GM12891 (cell line): ENCODE results near the gene AFAP1L1.
A peak's percentile ranks its signal among the peaks of the same experiment; 100 is the strongest.

Experiments
- DNase-seq: peaks from one replicate; pipeline ENCODE4 v3.0.0; 2011; ENCODE audit warnings: low spot score; ENCODE audit not compliant: insufficient read length
- FAIRE-seq: peaks from 2 replicates; lab custom pipeline; 2011; peaks lifted over from hg19 to GRCh38; lab: Jason Lieb, UNC
- PAX5 ChIP-seq: IDR thresholded peaks from 2 replicates; pipeline ENCODE4 v1.6.1; 2011; ENCODE audit warnings: low read length, moderate library complexity, mild to moderate bottlenecking; ENCODE audit not compliant: insufficient read depth, severe bottlenecking
- POLR2A ChIP-seq: IDR thresholded peaks from 2 replicates; pipeline ENCODE4 v1.6.1; 2011; ENCODE audit warnings: low read depth, low read length, control low read depth
- POLR2AphosphoS5 ChIP-seq: IDR thresholded peaks from 2 replicates; pipeline ENCODE4 v1.6.1; 2011; ENCODE audit warnings: low read depth, low read length, control low read depth
- POU2F2 ChIP-seq: IDR thresholded peaks from 2 replicates; pipeline ENCODE4 v1.6.1; 2011; ENCODE audit warnings: low read depth, mild to moderate bottlenecking, control low read depth, low read length, moderate library complexity
- SPI1 ChIP-seq: IDR thresholded peaks from 2 replicates; pipeline ENCODE4 v1.6.1; 2011; ENCODE audit warnings: low read depth, low read length, control low read depth
- TAF1 ChIP-seq: IDR thresholded peaks from 2 replicates; pipeline ENCODE4 v1.6.1; 2011; ENCODE audit warnings: low read depth, low read length, control low read depth

AFAP1L1 gene

DNA sequence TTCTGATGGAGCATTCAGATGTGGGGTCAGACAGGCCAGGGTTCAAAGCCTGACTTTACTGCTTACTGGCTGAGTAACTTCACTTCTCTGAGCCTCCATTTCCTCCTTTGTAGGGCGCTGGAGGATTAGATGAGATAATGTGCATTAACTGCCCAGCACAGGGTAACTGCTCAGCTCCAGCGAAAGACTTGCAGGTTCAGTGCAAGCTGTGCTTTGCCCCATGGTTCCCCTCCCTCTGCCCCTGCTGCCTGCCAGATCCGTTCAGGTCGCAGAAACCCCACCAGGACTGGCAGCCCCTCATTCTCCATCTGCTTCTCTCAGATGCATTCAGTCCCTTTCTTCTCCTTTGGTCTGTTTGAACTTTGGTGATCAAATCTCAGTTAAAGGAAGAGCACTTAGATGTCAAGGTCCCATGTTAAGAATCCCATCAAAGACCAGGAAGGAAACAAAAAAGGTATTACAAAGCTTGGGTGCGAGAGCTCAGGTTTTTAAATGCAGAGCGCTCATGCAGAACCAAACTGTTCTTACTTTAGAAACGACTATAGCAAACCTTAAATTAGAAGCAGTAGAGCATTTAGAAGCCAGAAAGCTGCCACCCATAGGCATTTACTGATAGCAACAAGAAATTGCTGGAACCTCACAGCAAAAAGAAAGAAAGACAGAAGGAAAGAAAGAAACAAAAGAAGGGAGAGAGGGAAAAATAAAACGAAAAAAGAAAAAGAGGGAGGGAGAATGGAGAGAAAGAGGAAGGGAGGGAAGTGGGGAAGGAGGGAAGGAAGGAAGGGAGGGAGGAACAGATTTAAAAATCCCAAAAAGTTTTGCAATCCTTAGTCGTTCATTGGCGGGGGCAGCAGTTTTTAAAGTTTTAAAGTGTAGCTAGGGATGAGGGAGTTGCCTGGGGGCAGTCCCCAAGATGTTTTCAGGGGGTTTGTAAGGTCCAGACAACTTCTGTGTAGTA lies 23.5 kb downstream of the AFAP1L1 start:
- no peak for TF ChIP-seq POLR2A
- peak; percentile 22 for TF ChIP-seq PAX5
- FAIRE-seq (peak; percentile 61), DNase-seq (no peak)

- no peak for TF ChIP-seq TAF1
- TF ChIP-seq SPI1, result no peak
- no peak for TF ChIP-seq PAX5
- no peak for TF ChIP-seq POU2F2
- TF ChIP-seq POLR2AphosphoS5, result no peak
- TF ChIP-seq POLR2A, result no peak
- FAIRE-seq, result peak; percentile 28
- no peak for DNase-seq
Observed at GRCh38 chr5:149297340-149298025, 25.8 kb downstream of the AFAP1L1 start.

DNA sequence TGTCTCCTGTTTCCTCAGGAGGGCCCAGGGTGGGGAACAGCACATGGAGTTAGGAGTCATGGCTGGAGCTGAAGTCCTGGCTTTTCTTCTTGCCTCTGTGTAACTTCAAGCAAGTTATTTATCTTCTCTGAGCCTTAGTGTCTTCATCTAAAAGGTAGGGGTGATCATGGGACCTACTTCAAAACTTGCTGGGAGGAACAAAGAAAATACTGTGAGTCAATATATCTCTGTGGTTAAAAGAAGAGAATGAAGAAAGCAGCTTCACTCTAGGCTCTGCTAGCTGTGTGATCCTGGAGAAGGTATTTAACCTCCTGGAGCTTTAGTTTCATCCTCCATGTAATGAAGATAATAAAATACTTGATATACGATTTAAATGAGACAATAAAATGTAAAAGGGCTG lies 26.5 kb downstream of the AFAP1L1 start:
- TF ChIP-seq POLR2AphosphoS5 (no peak), POU2F2 (no peak), TAF1 (no peak), PAX5 (no peak), POLR2A (no peak), SPI1 (no peak)
- FAIRE-seq (no peak), DNase-seq (no peak)

GRCh38 chr5:149298842-149299404 lies 27.3 kb downstream of the AFAP1L1 start:
- DNase-seq (no peak), FAIRE-seq (no peak)
- TF ChIP-seq POLR2A (no peak), POLR2AphosphoS5 (no peak)

GRCh38 chr5:149299451-149300054 lies 27.9 kb downstream of the AFAP1L1 start:
- TF ChIP-seq POLR2AphosphoS5 (no peak), SPI1 (no peak), TAF1 (no peak), POLR2A (no peak), PAX5 (no peak), POU2F2 (no peak)
- FAIRE-seq (no peak), DNase-seq (no peak)

- DNase-seq (no peak), FAIRE-seq (no peak)
- TF ChIP-seq POLR2AphosphoS5 (no peak), SPI1 (no peak), POU2F2 (no peak)
Observed at GRCh38 chr5:149300441-149300840, 28.8 kb downstream of the AFAP1L1 start.

- FAIRE-seq, result no peak
- TF ChIP-seq TAF1 (no peak), PAX5 (no peak), POLR2AphosphoS5 (no peak), POU2F2 (no peak), POLR2A (no peak), SPI1 (no peak)
- no peak for DNase-seq
Observed at GRCh38 chr5:149301049-149301743, 29.5 kb downstream of the AFAP1L1 start.

DNA sequence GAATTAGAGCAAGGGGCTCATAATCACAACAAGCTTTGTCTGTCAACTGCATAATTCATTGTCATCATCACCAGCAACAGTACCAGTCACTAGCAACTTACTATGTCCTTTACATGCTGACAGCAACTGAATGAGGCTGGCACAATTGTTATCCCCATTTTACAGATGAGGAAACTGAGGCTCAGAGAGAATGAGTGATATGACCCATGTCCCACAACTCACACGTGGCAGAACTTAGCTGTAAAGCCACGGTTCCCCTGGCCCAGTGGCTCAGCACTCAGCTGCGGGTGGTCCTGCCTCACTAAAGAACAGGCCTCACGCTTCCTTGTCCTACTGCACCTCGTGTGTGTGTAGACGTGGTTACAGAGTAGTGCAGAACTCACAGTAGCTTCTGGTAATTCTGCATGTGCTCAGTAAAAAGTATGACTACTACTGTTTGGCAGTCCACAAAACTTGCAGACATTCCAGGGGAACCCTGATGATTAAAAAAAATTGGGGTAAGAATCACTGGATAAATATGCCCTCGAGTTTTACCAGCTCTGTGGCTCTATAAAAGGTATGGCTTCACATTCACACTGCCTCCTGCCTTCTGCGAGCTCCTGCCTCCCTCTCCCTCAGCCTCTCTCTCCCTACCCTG lies 30.2 kb downstream of the AFAP1L1 start:
- FAIRE-seq (no peak), DNase-seq (no peak)
- TF ChIP-seq TAF1, result no peak
- no peak for TF ChIP-seq SPI1
- no peak for TF ChIP-seq POLR2AphosphoS5
- TF ChIP-seq PAX5, result no peak
- TF ChIP-seq POU2F2, result no peak
- no peak for TF ChIP-seq POLR2A

DNA sequence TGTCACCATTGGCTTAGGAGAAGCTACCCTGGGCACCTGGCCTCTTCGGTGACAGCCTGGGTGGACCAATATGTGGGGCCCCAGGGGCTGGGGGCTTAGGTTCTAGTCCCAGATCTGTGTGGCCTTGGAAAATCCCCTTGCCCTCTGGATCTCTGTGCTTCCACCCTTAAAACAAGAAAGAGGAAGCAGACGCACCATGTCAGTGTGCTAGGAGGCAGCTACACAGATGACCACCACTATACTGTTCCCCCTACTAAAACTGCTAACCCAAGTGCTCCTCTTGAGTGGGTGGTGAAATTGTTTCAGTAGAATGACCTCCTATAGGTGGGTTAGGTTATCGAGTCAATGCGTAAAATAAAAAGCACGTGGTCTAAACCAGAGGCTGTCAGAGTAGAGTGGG lies 31.0 kb downstream of the AFAP1L1 start:
- FAIRE-seq (no peak), DNase-seq (no peak)
- TF ChIP-seq POLR2AphosphoS5, result no peak
- no peak for TF ChIP-seq SPI1
- TF ChIP-seq POLR2A, result no peak
- TF ChIP-seq TAF1, result no peak
- TF ChIP-seq POU2F2, result no peak
- no peak for TF ChIP-seq PAX5
